DOHH2 (cell line): ENCODE data around the gene ANKS3.

Experiments used
- H3F3A ChIP-seq: fragments of 200-600 bp; sonication (generic), shearing (Covaris generic); 2 replicates; pipeline ENCODE4 v1.6.0; 2016; ENCODE audit warnings: antibody characterized with exemption, mild to moderate bottlenecking; ENCODE audit not compliant: control insufficient read depth, insufficient read depth
- H3K27ac ChIP-seq: fragments of 200-600 bp; sonication (generic); 2 replicates; pipeline ENCODE4 v1.5.1; 2014; ENCODE audit warnings: low read depth, mild to moderate bottlenecking, low read length, moderate library complexity
- H3K27me3 ChIP-seq: fragments of 200-600 bp; sonication (generic); 2 replicates; pipeline ENCODE4 v1.6.1; 2014; ENCODE audit warnings: mild to moderate bottlenecking, low read length, mixed read lengths; ENCODE audit not compliant: control insufficient read depth
- H3K36me3 ChIP-seq: fragments of 200-600 bp; sonication (generic); 2 replicates; pipeline ENCODE4 v1.6.1; 2014; ENCODE audit warnings: mild to moderate bottlenecking, low read length, moderate library complexity, mixed read lengths; ENCODE audit not compliant: control insufficient read depth
- H3K4me1 ChIP-seq: fragments of 200-600 bp; sonication (generic); 2 replicates; pipeline ENCODE4 v1.6.1; 2014; ENCODE audit warnings: mild to moderate bottlenecking, low read length, mixed read lengths; ENCODE audit not compliant: control insufficient read depth
- H3K4me2 ChIP-seq: fragments of 200-600 bp; sonication (generic); 2 replicates; pipeline ENCODE4 v1.6.0; 2014; ENCODE audit warnings: mild to moderate bottlenecking, low read length, moderate library complexity
- H3K4me3 ChIP-seq: fragments of 200-600 bp; sonication (generic); 2 replicates; pipeline ENCODE4 v1.5.1; 2014; ENCODE audit warnings: mild to moderate bottlenecking, low read length, mixed read lengths
- H3K79me2 ChIP-seq: fragments of 200-600 bp; sonication (generic); 2 replicates; pipeline ENCODE4 v1.6.1; 2014; ENCODE audit warnings: mild to moderate bottlenecking, low read length, mixed read lengths; ENCODE audit not compliant: control insufficient read depth
- H3K9me2 ChIP-seq: fragments of 200-600 bp; sonication (generic); replicated peaks from 2 replicates; pipeline ENCODE4 v1.6.1; 2014; ENCODE audit warnings: mild to moderate bottlenecking, low read length, mixed read lengths; ENCODE audit not compliant: control insufficient read depth
- H3K9me3 ChIP-seq: fragments of 200-600 bp; sonication (generic); 2 replicates; pipeline ENCODE4 v1.6.1; 2014; ENCODE audit warnings: antibody characterized with exemption, low read length, mixed read lengths; ENCODE audit not compliant: control insufficient read depth, insufficient read depth
- H4K20me1 ChIP-seq: fragments of 200-600 bp; sonication (generic); 2 replicates; pipeline ENCODE4 v1.6.0; 2014; ENCODE audit warnings: low read depth, mild to moderate bottlenecking, antibody characterized with exemption, low read length, moderate library complexity; ENCODE audit not compliant: control insufficient read depth, insufficient read depth
- CTCF ChIP-seq: fragments of 200-600 bp; sonication (generic); IDR thresholded peaks from one replicate; pipeline ENCODE4 v1.5.1; 2014; ENCODE audit warnings: antibody characterized with exemption, mild to moderate bottlenecking, low read depth, low read length; ENCODE audit not compliant: poor library complexity, severe bottlenecking
- EZH2phosphoT487 ChIP-seq: fragments of 200-600 bp; sonication (generic); IDR thresholded peaks from 2 replicates; pipeline ENCODE4 v1.6.1; 2017; ENCODE audit warnings: borderline replicate concordance, mild to moderate bottlenecking, antibody characterized with exemption, low read length, moderate library complexity, mixed read lengths

Gene ANKS3

GRCh38 chr16:4695473-4696171, 38.4 kb downstream of the ANKS3 start:
- no peak overlapping the region for H3K4me3 ChIP-seq
- no peaks in the 10 kb centered on the region for H3K27me3 ChIP-seq
- H3F3A ChIP-seq = no peaks in the 10 kb centered on the region
- H3K27ac ChIP-seq = no peak overlapping the region
- H3K79me2 ChIP-seq = peaks cover 16% of the 10 kb centered on the region
- peaks cover 4% of the 10 kb centered on the region; the same call in 1 of the 2 replicates for H4K20me1 ChIP-seq
- no peak overlapping the region for H3K4me2 ChIP-seq
- TF ChIP-seq CTCF (no peak), EZH2phosphoT487 (no peak)
- H3K4me1 ChIP-seq = peaks cover 15% of the 10 kb centered on the region
- H3K9me3 ChIP-seq = no peaks in the 10 kb centered on the region
- H3K9me2 ChIP-seq = no peaks in the 10 kb centered on the region
- H3K36me3 ChIP-seq = peaks cover 36% of the 10 kb centered on the region

GRCh38 chr16:4694642-4695451, 39.2 kb downstream of the ANKS3 start:
- no peak overlapping the region for H3K27ac ChIP-seq
- peaks cover 16% of the 10 kb centered on the region for H3K79me2 ChIP-seq
- no peaks in the 10 kb centered on the region for H3F3A ChIP-seq
- no peaks in the 10 kb centered on the region for H3K9me3 ChIP-seq
- TF ChIP-seq EZH2phosphoT487 (no peak), CTCF (no peak)
- no peaks in the 10 kb centered on the region for H3K27me3 ChIP-seq
- no peaks in the 10 kb centered on the region for H3K9me2 ChIP-seq
- peak overlapping the region; percentile 80 for H3K4me3 ChIP-seq
- peaks cover 4% of the 10 kb centered on the region; the same call in 1 of the 2 replicates for H4K20me1 ChIP-seq
- H3K4me1 ChIP-seq = peaks cover 15% of the 10 kb centered on the region
- H3K36me3 ChIP-seq = peaks cover 33% of the 10 kb centered on the region
- peak overlapping the region; percentile 88 for H3K4me2 ChIP-seq

DNA sequence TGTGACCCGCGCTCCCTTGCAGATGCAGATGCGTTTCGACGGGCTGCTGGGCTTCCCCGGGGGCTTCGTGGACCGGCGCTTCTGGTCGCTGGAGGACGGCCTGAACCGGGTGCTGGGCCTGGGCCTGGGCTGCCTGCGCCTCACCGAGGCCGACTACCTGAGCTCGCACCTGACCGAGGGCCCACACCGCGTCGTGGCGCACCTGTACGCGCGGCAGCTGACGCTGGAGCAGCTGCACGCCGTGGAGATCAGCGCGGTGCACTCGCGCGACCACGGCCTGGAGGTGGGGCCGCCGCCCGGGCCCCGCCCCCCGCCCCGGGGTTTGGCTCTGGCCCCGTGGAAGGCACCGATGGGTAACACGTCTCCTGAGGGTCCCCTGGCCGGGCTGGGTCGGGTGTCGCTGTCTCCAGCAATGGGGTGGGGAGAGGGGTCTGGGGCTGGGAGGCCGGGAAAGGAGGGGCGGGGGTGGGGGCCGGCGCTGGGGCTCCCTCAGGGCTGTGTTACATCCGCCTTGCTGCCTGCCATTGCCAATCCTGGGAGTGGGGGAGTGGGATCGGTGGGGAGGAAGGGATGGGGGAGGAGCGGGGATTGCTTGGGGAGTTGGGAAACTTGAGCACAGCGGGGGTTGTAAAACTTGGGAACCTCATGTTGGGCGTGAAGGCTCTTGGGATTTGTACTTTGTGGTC, 40.0 kb downstream of the ANKS3 start:
- TF ChIP-seq CTCF (no peak), EZH2phosphoT487 (no peak)
- peaks cover 15% of the 10 kb centered on the region for H3K4me1 ChIP-seq
- peak overlapping the region; percentile 25 for H3K27ac ChIP-seq

More for the DNA sequence above, 40.0 kb downstream of the ANKS3 start:
- H3K9me3 ChIP-seq = no peaks in the 10 kb centered on the region
- peaks cover 4% of the 10 kb centered on the region; the same call in 1 of the 2 replicates for H4K20me1 ChIP-seq
- no peaks in the 10 kb centered on the region for H3F3A ChIP-seq
- no peaks in the 10 kb centered on the region for H3K9me2 ChIP-seq
- H3K4me3 ChIP-seq = peak overlapping the region; percentile 80
- no peaks in the 10 kb centered on the region for H3K27me3 ChIP-seq
- H3K4me2 ChIP-seq = peak overlapping the region; percentile 88
- peaks cover 32% of the 10 kb centered on the region for H3K36me3 ChIP-seq
- H3K79me2 ChIP-seq = peaks cover 16% of the 10 kb centered on the region
